HepG2 (cell line): ENCODE data around the gene AURKA. TPM values are rescaled to one million over a fixed set of nuclear protein-coding genes. Genes with fewer than 3 reads are reported as not detected.

Source experiments
- ARNTL ChIP-seq: sonication (generic); formaldehyde crosslinking; IDR thresholded peaks from 2 replicates; pipeline ENCODE4 v1.4.0; 2020; ENCODE audit warnings: mild to moderate bottlenecking, missing genetic modification reagents
- HNRNPLL ChIP-seq: fragments of 200-400 bp; formaldehyde crosslinking; IDR thresholded peaks from 2 replicates; pipeline ENCODE4 v1.6.1; 2017; ENCODE audit warnings: mild to moderate bottlenecking, low read depth, low read length; ENCODE audit not compliant: poor library complexity, severe bottlenecking
- KAT7 ChIP-seq: IDR thresholded peaks from 2 replicates; pipeline ENCODE4 v1.6.1; 2018; ENCODE audit warnings: borderline replicate concordance, missing compliant biosample characterization
- KDM6A ChIP-seq: IDR thresholded peaks from 2 replicates; pipeline ENCODE4 v1.6.1; 2016; ENCODE audit warnings: low read depth
- NCOA5 ChIP-seq: sonication (generic); formaldehyde crosslinking; IDR thresholded peaks from 2 replicates; pipeline ENCODE4 v1.4.0; 2020; ENCODE audit warnings: missing genetic modification reagents
- NFIB ChIP-seq: sonication (generic); formaldehyde crosslinking; IDR thresholded peaks from 2 replicates; pipeline ENCODE4 v1.9.0; 2021; ENCODE audit warnings: missing genetic modification reagents, mild to moderate bottlenecking, borderline replicate concordance
- PHF20 ChIP-seq: sonication (generic); formaldehyde crosslinking; IDR thresholded peaks from 2 replicates; pipeline ENCODE4 v1.5.0; 2020; ENCODE audit warnings: mild to moderate bottlenecking, missing genetic modification reagents
- PTBP1 ChIP-seq: fragments of 200-400 bp; formaldehyde crosslinking; IDR thresholded peaks from 2 replicates; pipeline ENCODE4 v1.6.1; 2018; ENCODE audit warnings: low read length, low read depth; ENCODE audit not compliant: poor library complexity, severe bottlenecking
- RFX5 ChIP-seq: IDR thresholded peaks from 2 replicates; pipeline ENCODE4 v1.6.1; 2011; ENCODE audit warnings: low read depth, low read length, improper control_type of control experiment
- RNF2 ChIP-seq: fragments of 450-650 bp; conservative IDR thresholded peaks from 2 replicates; pipeline ENCODE4 v1.6.1; 2016; ENCODE audit warnings: low read depth
- RXRA ChIP-seq: sonication (generic); formaldehyde crosslinking; IDR thresholded peaks from 2 replicates; pipeline ENCODE4 v1.5.1; 2020; ENCODE audit warnings: missing genetic modification reagents
- SMAD1 ChIP-seq: sonication (generic); formaldehyde crosslinking; IDR thresholded peaks from 2 replicates; pipeline ENCODE4 v1.4.0; 2020; ENCODE audit warnings: missing genetic modification reagents, low read depth, mild to moderate bottlenecking, borderline replicate concordance
- TAF1 ChIP-seq: sonication (generic); formaldehyde crosslinking; IDR thresholded peaks from 2 replicates; pipeline ENCODE4 v1.4.0; 2020; ENCODE audit warnings: missing genetic modification reagents
- U2AF2 ChIP-seq: fragments of 200-400 bp; formaldehyde crosslinking; IDR thresholded peaks from 2 replicates; pipeline ENCODE4 v1.6.1; 2017; ENCODE audit warnings: low read depth, mild to moderate bottlenecking, low read length
- ZBTB20 ChIP-seq: sonication (generic); formaldehyde crosslinking; IDR thresholded peaks from 2 replicates; pipeline ENCODE4 v1.8.1; 2023; ENCODE audit warnings: missing genetic modification reagents, low read depth, mild to moderate bottlenecking, borderline replicate concordance
- ZBTB21 ChIP-seq: sonication (generic); formaldehyde crosslinking; IDR thresholded peaks from 2 replicates; pipeline ENCODE4 v1.4.0; 2020; ENCODE audit warnings: missing genetic modification reagents
- ZFP36L1 ChIP-seq: sonication (generic); formaldehyde crosslinking; IDR thresholded peaks from 2 replicates; pipeline ENCODE4 v1.8.0; 2022; ENCODE audit warnings: mild to moderate bottlenecking, missing genetic modification reagents, moderate library complexity
- ZFP37 ChIP-seq: sonication (generic); formaldehyde crosslinking; IDR thresholded peaks from 2 replicates; pipeline ENCODE4 v1.4.0; 2020; ENCODE audit warnings: missing genetic modification reagents, borderline replicate concordance
- ZKSCAN5 ChIP-seq: sonication (generic); formaldehyde crosslinking; IDR thresholded peaks from 2 replicates; pipeline ENCODE4 v1.5.1; 2020; ENCODE audit warnings: mild to moderate bottlenecking, missing genetic modification reagents
- ZNF230 ChIP-seq: sonication (generic); formaldehyde crosslinking; IDR thresholded peaks from 2 replicates; pipeline ENCODE4 v1.4.0; 2020; ENCODE audit warnings: mild to moderate bottlenecking, missing genetic modification reagents
- ZNF34 ChIP-seq: sonication (generic); formaldehyde crosslinking; IDR thresholded peaks from 2 replicates; pipeline ENCODE4 v1.4.0; 2020; ENCODE audit warnings: mild to moderate bottlenecking, missing genetic modification reagents, borderline replicate concordance
- ZNF615 ChIP-seq: sonication (generic); formaldehyde crosslinking; IDR thresholded peaks from 2 replicates; pipeline ENCODE4 v1.5.0; 2020; ENCODE audit warnings: mild to moderate bottlenecking, missing genetic modification reagents, borderline replicate concordance
- ZNF724P ChIP-seq: sonication (generic); formaldehyde crosslinking; IDR thresholded peaks from 2 replicates; pipeline ENCODE4 v1.8.0; 2022; ENCODE audit warnings: missing genetic modification reagents, borderline replicate concordance
- ZNF83 ChIP-seq: sonication (generic); formaldehyde crosslinking; IDR thresholded peaks from 2 replicates; pipeline ENCODE4 v1.4.0; 2020; ENCODE audit warnings: missing genetic modification reagents, mild to moderate bottlenecking, borderline replicate concordance
- ZNF839 ChIP-seq: sonication (generic); formaldehyde crosslinking; IDR thresholded peaks from 2 replicates; pipeline ENCODE4 v1.4.0; 2020; ENCODE audit warnings: missing genetic modification reagents, mild to moderate bottlenecking, borderline replicate concordance
- ZSCAN22 ChIP-seq: sonication (generic); formaldehyde crosslinking; IDR thresholded peaks from 2 replicates; pipeline ENCODE4 v1.4.0; 2020; ENCODE audit warnings: mild to moderate bottlenecking, missing genetic modification reagents
- polyA plus RNA-seq, 8 experiments: library from polyadenylated mRNA; depleted of rRNA in 3 of 8; stranded (reverse) in 7 of 8; unstranded in 1 of 8; fragments of >200 nt; fragmentation: Illumina TruSeq in 4 of 8; extraction: Trizol in 4 of 8; gene quantifications; 2 replicates each; pipeline versions ENCODE4 v1.2.1 to v1.2.3, GENCODE V29; 2011 to 2016; ENCODE audit warnings: low read depth in 4 of 8, missing spikeins in 1 of 8, mixed read lengths in 1 of 8; ENCODE audit not compliant: insufficient read depth in 1 of 8
- total RNA-seq, 5 experiments: library from RNA; depleted of rRNA; stranded (reverse); fragments of >200 nt; fragmentation: Illumina TruSeq; extraction: Trizol; gene quantifications; 2 replicates each; pipeline ENCODE4 v1.2.3, GENCODE V29; 2016; ENCODE audit warnings: low read depth in 1 of 5
- TF ChIP-seq, protein P1 (sequence below): IDR thresholded peaks from 2 replicates; pipeline ENCODE4 v1.6.1; 2018; ENCODE audit warnings: missing genetic modification reagents
- TF ChIP-seq, protein P2 (sequence below): sonication (generic); formaldehyde crosslinking; IDR thresholded peaks from 2 replicates; pipeline ENCODE4 v1.5.1; 2020; ENCODE audit warnings: mild to moderate bottlenecking, moderate library complexity, missing genetic modification reagents

The AURKA gene
- total and polyA plus RNA-seq, 2 of the 13 experiments (the other 11 are each of a cell fraction or from before 2014, with no cell fraction given), result 96.4 to 224 TPM

DNA sequence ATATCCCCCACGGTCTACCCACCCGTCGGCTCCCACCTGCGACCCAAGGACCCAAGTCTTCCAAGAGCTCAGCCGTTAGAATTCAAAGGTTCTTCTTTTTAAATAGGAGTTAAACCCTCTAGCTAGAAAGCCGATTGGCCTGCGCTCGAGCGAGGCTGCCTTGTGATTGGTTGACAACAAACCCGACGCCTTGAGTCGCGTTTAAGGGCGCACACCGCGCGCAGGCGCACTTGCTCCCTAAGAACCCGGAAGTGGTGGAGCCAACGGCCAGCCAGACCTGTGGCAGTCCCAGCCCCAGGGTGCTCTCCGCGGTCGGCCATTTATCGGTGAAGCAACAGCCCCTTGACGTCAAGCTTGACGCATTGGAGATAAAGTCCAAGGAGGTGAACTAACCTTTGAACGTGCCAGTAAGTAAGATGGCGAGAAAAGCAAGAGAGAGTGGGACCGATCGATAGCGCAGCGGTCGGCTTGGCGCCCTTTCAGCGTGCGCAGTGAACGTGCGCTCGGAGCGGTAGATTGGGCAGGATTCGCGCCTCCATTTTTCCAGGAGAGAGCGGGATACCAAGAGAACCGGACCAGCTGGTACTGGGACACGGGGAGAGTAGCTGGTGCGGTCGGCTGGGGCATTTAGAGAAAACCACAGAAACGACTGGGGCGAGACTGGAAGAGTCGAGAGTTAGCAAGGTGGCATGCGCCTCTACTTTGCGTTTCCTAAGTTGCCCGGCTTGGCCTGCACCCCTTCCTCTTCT is at the start of gene AURKA, which contains the start of gene CSTF1 (continued):
- TF ChIP-seq HNRNPLL (peak; percentile 99), SMAD1 (CRISPR knock-in tag) (peak; percentile 97), ZFP37 (CRISPR knock-in tag) (no peak; the same call in 1 of the 2 replicates), NCOA5 (no peak), U2AF2 (0 out of 2 replicates have a peak, but pooled peaks have one; percentile 45), ZNF230 (CRISPR knock-in tag) (peak; percentile 95), ZFP36L1 (CRISPR knock-in tag) (peak; percentile 98; the same call in 1 of the 2 replicates), ZSCAN22 (peak; percentile 85; the same call in 1 of the 2 replicates), ZBTB20 (peak; percentile 97), KAT7 (peak; percentile 99), PHF20 (CRISPR knock-in tag) (peak; percentile 99), ZBTB21 (CRISPR knock-in tag) (peak; percentile 100), ZKSCAN5 (CRISPR knock-in tag) (peak; percentile 99), PTBP1 (no peak), ZNF34 (CRISPR knock-in tag) (peak; percentile 62; the same call in 1 of the 2 replicates), ZNF724P (CRISPR knock-in tag) (peak; percentile 98), NFIB (CRISPR knock-in tag) (no peak), ZNF83 (CRISPR knock-in tag) (no peak), TAF1 (CRISPR knock-in tag) (peak; percentile 96), ZNF839 (CRISPR knock-in tag) (peak; percentile 50; the same call in 1 of the 2 replicates), RFX5 (peak; percentile 83), ARNTL (peak; percentile 96), RXRA (CRISPR knock-in tag) (peak; percentile 96), KDM6A (CRISPR knock-in tag) (peak; percentile 72), ZNF615 (peak; percentile 94), RNF2 (peak; percentile 93)
- TF ChIP-seq, protein P1, sequence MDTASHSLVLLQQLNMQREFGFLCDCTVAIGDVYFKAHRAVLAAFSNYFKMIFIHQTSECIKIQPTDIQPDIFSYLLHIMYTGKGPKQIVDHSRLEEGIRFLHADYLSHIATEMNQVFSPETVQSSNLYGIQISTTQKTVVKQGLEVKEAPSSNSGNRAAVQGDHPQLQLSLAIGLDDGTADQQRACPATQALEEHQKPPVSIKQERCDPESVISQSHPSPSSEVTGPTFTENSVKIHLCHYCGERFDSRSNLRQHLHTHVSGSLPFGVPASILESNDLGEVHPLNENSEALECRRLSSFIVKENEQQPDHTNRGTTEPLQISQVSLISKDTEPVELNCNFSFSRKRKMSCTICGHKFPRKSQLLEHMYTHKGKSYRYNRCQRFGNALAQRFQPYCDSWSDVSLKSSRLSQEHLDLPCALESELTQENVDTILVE (CRISPR knock-in tag), result peak; percentile 99
- TF ChIP-seq, protein P2, sequence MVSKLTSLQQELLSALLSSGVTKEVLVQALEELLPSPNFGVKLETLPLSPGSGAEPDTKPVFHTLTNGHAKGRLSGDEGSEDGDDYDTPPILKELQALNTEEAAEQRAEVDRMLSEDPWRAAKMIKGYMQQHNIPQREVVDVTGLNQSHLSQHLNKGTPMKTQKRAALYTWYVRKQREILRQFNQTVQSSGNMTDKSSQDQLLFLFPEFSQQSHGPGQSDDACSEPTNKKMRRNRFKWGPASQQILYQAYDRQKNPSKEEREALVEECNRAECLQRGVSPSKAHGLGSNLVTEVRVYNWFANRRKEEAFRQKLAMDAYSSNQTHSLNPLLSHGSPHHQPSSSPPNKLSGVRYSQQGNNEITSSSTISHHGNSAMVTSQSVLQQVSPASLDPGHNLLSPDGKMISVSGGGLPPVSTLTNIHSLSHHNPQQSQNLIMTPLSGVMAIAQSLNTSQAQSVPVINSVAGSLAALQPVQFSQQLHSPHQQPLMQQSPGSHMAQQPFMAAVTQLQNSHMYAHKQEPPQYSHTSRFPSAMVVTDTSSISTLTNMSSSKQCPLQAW (CRISPR knock-in tag), result peak; percentile 97
